IMR-90 (cell line): ENCODE data around the gene PRPF4. TPM values are rescaled to one million over a fixed set of nuclear protein-coding genes. Genes with fewer than 3 reads are reported as not detected.

Source experiments
- ATAC-seq: fragments of 200-7000 bp; cut with Tn5 transposase; 2 replicates; pipeline ENCODE4 v1.9.1; 2020; ENCODE audit warnings: low read depth, mild to moderate bottlenecking, moderate library complexity
- BruUV-seq: library from RNA; stranded (reverse); fragments of 400-500 nt; replicated peaks from 2 replicates; lab custom pipeline; 2021; lab: Mats Ljungman, UMichigan
- CTCF ChIA-PET: fragments of 300-600 bp; formaldehyde crosslinking; extraction: SDS; loops from one replicate; lab custom pipeline; 2021; ENCODE audit warnings: antibody characterized with exemption; lab: Yijun Ruan, JAX
- POLR2A ChIA-PET: fragments of 300-600 bp; sonication (Branson Sonifier 250); formaldehyde crosslinking; loops from one replicate; lab custom pipeline; 2022; ENCODE audit warnings: antibody characterized with exemption; ENCODE audit not compliant: unreplicated experiment; lab: Charles Lee
- DNase-seq: peaks from one replicate; pipeline ENCODE4 v3.0.0; 2013
- H2AFZ ChIP-seq: replicated peaks from 2 replicates; pipeline ENCODE3; 2013; ENCODE audit warnings: low read length, mild to moderate bottlenecking; ENCODE audit not compliant: poor library complexity
- H2AK5ac ChIP-seq: 2 replicates; pipeline ENCODE4 v1.6.1; 2013; ENCODE audit warnings: low read depth, low read length, inconsistent platforms
- H2AK9ac ChIP-seq: replicated peaks from 2 replicates; pipeline ENCODE3; 2013; ENCODE audit warnings: mild to moderate bottlenecking, low read depth, low read length, moderate library complexity; ENCODE audit not compliant: poor library complexity
- H2BK120ac ChIP-seq: 2 replicates; pipeline ENCODE4 v1.6.1; 2013; ENCODE audit warnings: low read depth, low read length, inconsistent platforms
- H2BK15ac ChIP-seq: 3 replicates; pipeline ENCODE4 v1.6.1; 2013; ENCODE audit warnings: low read depth, low read length, inconsistent platforms
- H2BK20ac ChIP-seq: 2 replicates; pipeline ENCODE4 v1.6.1; 2013; ENCODE audit warnings: low read depth, mild to moderate bottlenecking, inconsistent platforms, low read length, moderate library complexity
- H2BK5ac ChIP-seq: 2 replicates; pipeline ENCODE4 v1.6.1; 2013; ENCODE audit warnings: mild to moderate bottlenecking, low read depth, low read length, inconsistent platforms; ENCODE audit not compliant: poor library complexity, severe bottlenecking
- H3K14ac ChIP-seq: replicated peaks from 2 replicates; pipeline ENCODE4 v1.6.1; 2013; ENCODE audit warnings: low read depth, low read length, inconsistent platforms
- H3K18ac ChIP-seq: 2 replicates; pipeline ENCODE4 v1.6.1; 2013; ENCODE audit warnings: low read depth, low read length, control low read depth
- H3K23ac ChIP-seq: 2 replicates; pipeline ENCODE4 v1.6.1; 2013; ENCODE audit warnings: low read depth, low read length, inconsistent platforms
- H3K27ac ChIP-seq: 2 replicates; pipeline ENCODE4 v1.5.1; 2013; ENCODE audit warnings: mild to moderate bottlenecking, control low read depth, low read length; ENCODE audit not compliant: insufficient read depth
- H3K27me3 ChIP-seq: 2 replicates; pipeline ENCODE4 v1.6.1; 2013; ENCODE audit warnings: low read length; ENCODE audit not compliant: control insufficient read depth, insufficient read depth
- H3K36me3 ChIP-seq: 2 replicates; pipeline ENCODE4 v1.6.1; 2013; ENCODE audit warnings: low read length, mixed read lengths; ENCODE audit not compliant: control insufficient read depth, insufficient read depth
- H3K4ac ChIP-seq: 2 replicates; pipeline ENCODE4 v1.6.1; 2013; ENCODE audit warnings: low read depth, low read length, inconsistent platforms
- H3K4me1 ChIP-seq: 2 replicates; pipeline ENCODE4 v1.6.1; 2013; ENCODE audit warnings: low read length, mixed read lengths; ENCODE audit not compliant: control insufficient read depth, insufficient read depth
- H3K4me2 ChIP-seq: 2 replicates; pipeline ENCODE4 v1.6.1; 2013; ENCODE audit warnings: low read depth, mild to moderate bottlenecking, control low read depth, low read length, moderate library complexity
- H3K4me3 ChIP-seq: 2 replicates; pipeline ENCODE4 v1.5.1; 2013; ENCODE audit warnings: low read depth, mild to moderate bottlenecking, control low read depth, low read length, moderate library complexity; ENCODE audit not compliant: insufficient read depth
- H3K56ac ChIP-seq: 2 replicates; pipeline ENCODE4 v1.6.1; 2013; ENCODE audit warnings: low read length, inconsistent platforms; ENCODE audit not compliant: insufficient read depth; ENCODE audit errors: extremely low read depth
- H3K79me1 ChIP-seq, 2 experiments: 2 replicates each; pipeline ENCODE4 v1.6.1; 2013; ENCODE audit warnings: low read length in 2 of 2, inconsistent platforms in 1 of 2, low read depth in 1 of 2
- H3K9ac ChIP-seq: 2 replicates; pipeline ENCODE4 v1.6.1; 2013; ENCODE audit warnings: low read depth, low read length, control low read depth
- H3K9me1 ChIP-seq: 2 replicates; pipeline ENCODE4 v1.6.1; 2013; ENCODE audit warnings: low read length, inconsistent platforms; ENCODE audit not compliant: insufficient read depth
- H3K9me3 ChIP-seq: 2 replicates; pipeline ENCODE4 v1.6.1; 2013; ENCODE audit warnings: low read length; ENCODE audit not compliant: control insufficient read depth, insufficient read depth
- H4K20me1 ChIP-seq: 2 replicates; pipeline ENCODE4 v1.6.1; 2013; ENCODE audit warnings: low read length, inconsistent platforms; ENCODE audit not compliant: insufficient read depth
- H4K5ac ChIP-seq: 2 replicates; pipeline ENCODE4 v1.6.1; 2013; ENCODE audit warnings: mild to moderate bottlenecking, low read depth, low read length, control low read depth
- H4K8ac ChIP-seq, 2 experiments: 2 replicates each; pipeline ENCODE4 v1.6.1; 2013; ENCODE audit warnings: low read depth in 2 of 2, low read length in 2 of 2, control low read depth in 1 of 2, inconsistent platforms in 1 of 2
- H4K91ac ChIP-seq: 2 replicates; pipeline ENCODE4 v1.6.1; 2013; ENCODE audit warnings: low read depth, low read length, inconsistent platforms; ENCODE audit not compliant: insufficient read depth
- CEBPB ChIP-seq: IDR thresholded peaks from 2 replicates; pipeline ENCODE4 v1.6.1; 2012; ENCODE audit warnings: low read depth, low read length, improper control_type of control experiment
- ELK1 ChIP-seq: fragments of 150-350 bp; IDR thresholded peaks from 2 replicates; pipeline ENCODE4 v1.6.1; 2016; ENCODE audit warnings: low read depth, mild to moderate bottlenecking, low read length, moderate library complexity, borderline replicate concordance
- FOS ChIP-seq: fragments of 150-350 bp; IDR thresholded peaks from 2 replicates; pipeline ENCODE4 v1.6.1; 2016; ENCODE audit warnings: low read depth, low read length
- MAZ ChIP-seq: IDR thresholded peaks from 2 replicates; pipeline ENCODE4 v1.6.1; 2012; ENCODE audit warnings: low read depth, mild to moderate bottlenecking, low read length, improper control_type of control experiment, moderate library complexity, borderline replicate concordance
- NFE2L2 ChIP-seq: fragments of 150-350 bp; IDR thresholded peaks from 2 replicates; pipeline ENCODE4 v1.6.1; 2016; ENCODE audit warnings: low read depth, mild to moderate bottlenecking, low read length
- POLR2A ChIP-seq: IDR thresholded peaks from 2 replicates; pipeline ENCODE4 v1.6.1; 2012; ENCODE audit warnings: mild to moderate bottlenecking, low read depth, low read length
- RFX5 ChIP-seq: IDR thresholded peaks from 2 replicates; pipeline ENCODE4 v1.8.0; 2012; ENCODE audit warnings: low read depth, mild to moderate bottlenecking, low read length, moderate library complexity
- WGBS, 2 experiments: methylation state at CpG; one replicate each; pipeline versions ENCODE4 v1.1.5 to v1.1.7; 2013; ENCODE audit warnings: missing lambda C conversion rate in 2 of 2; ENCODE audit not compliant: insufficient read length in 1 of 2; ENCODE audit errors: extremely low coverage in 2 of 2; 5-methylcytosine and 5-hydroxymethylcytosine counted together
- dilution Hi-C: fragments of 300-500 bp; cut with HindIII; formaldehyde crosslinking; loops from one replicate; pipeline ENCODE4 v1.14.3; 2018; ENCODE audit warnings: low sequenced_read_pairs; ENCODE audit not compliant: unreplicated experiment
- in situ Hi-C: fragments of 300-500 bp; cut with MboI; formaldehyde crosslinking; loops from 3 replicates; pipeline ENCODE4 v1.14.3; 2019; ENCODE audit warnings: low sequenced_read_pairs, inconsistent platforms, mixed read lengths
- intact Hi-C: fragments of 100-400 bp; cut with micrococcal nuclease; formaldehyde crosslinking; loops from 2 replicates; pipeline ENCODE4 v1.10.0; 2022
- polyA plus RNA-seq, 3 experiments: library from polyadenylated mRNA; depleted of rRNA; stranded (reverse); fragments of >200 nt; gene quantifications; 2 replicates each; pipeline ENCODE4 v1.2.3, GENCODE V29; 2012; ENCODE audit warnings: low replicate concordance in 1 of 3
- total RNA-seq: library from RNA; depleted of rRNA; stranded (reverse); fragments of >200 nt; gene quantifications from 2 replicates; pipeline ENCODE4 v1.2.3, GENCODE V29; 2012

PRPF4 gene
- total and polyA plus RNA-seq, 2 of the 4 experiments (the other 2 are of a cell fraction) = 21.4 to 38.0 TPM

- H3K4me2 ChIP-seq = no peak overlapping the region
- no peaks in the 10 kb centered on the region for H3K4me1 ChIP-seq
- H3K79me1 ChIP-seq = no peaks in the 10 kb centered on the region
- POLR2A ChIA-PET = no interaction called here
- H3K9me1 ChIP-seq = 0 out of 2 replicates have a peak, but pooled peaks cover 2% of the 10 kb centered on the region
- no peak for ATAC-seq
- no peak overlapping the region for H4K8ac ChIP-seq
- no peak overlapping the region for H2AFZ ChIP-seq
- in situ Hi-C loops = no loop called here
- no peak overlapping the region for H2AK5ac ChIP-seq
- no peak overlapping the region for H3K4ac ChIP-seq
- H2BK15ac ChIP-seq = no peak overlapping the region
- no peak overlapping the region for H3K9ac ChIP-seq
- CTCF ChIA-PET = no interaction called here
- H3K9me3 ChIP-seq = no peaks in the 10 kb centered on the region
- no peaks in the 10 kb centered on the region for H4K20me1 ChIP-seq
- no peak overlapping the region for H3K4me3 ChIP-seq
- 0 out of 2 replicates have a peak, but pooled peaks cover 1% of the 10 kb centered on the region for H3K27me3 ChIP-seq
- no peak overlapping the region for H4K91ac ChIP-seq
- no CpG with 5 or more reads among the region's 4 CpGs for WGBS, 2 experiments
- no peak for TF ChIP-seq RFX5
- no peak for TF ChIP-seq NFE2L2
- no peak for TF ChIP-seq CEBPB
- TF ChIP-seq ELK1 = no peak
- no peak for TF ChIP-seq MAZ
- TF ChIP-seq FOS = no peak
- TF ChIP-seq POLR2A = no peak
- BruUV-seq = no TSS peak
- H3K36me3 ChIP-seq = no peaks in the 10 kb centered on the region
- dilution Hi-C loops = no loop called here
- no peak overlapping the region for H2BK20ac ChIP-seq
- no peak overlapping the region for H3K23ac ChIP-seq
- H3K14ac ChIP-seq = no peak overlapping the region
- H2AK9ac ChIP-seq = no peak overlapping the region
- no peak overlapping the region for H2BK5ac ChIP-seq
- no peak overlapping the region for H3K18ac ChIP-seq
- intact Hi-C loops = no loop called here
- H3K56ac ChIP-seq = no peak overlapping the region
- no peak overlapping the region for H3K27ac ChIP-seq
- H4K5ac ChIP-seq = no peak overlapping the region
- no peak overlapping the region for H2BK120ac ChIP-seq
- no peak for DNase-seq
Measured at GRCh38 chr9:113331780-113332179, 56.3 kb downstream of the PRPF4 start.
